IMR-90 (cell line): Measurements from ENCODE around the gene ZNF211. TPM values are rescaled to one million over a fixed set of nuclear protein-coding genes. Genes with fewer than 3 reads are reported as not detected.

Experiments
- ATAC-seq: fragments of 200-7000 bp; cut with Tn5 transposase; 2 replicates; pipeline ENCODE4 v1.9.1; 2020; ENCODE audit warnings: low read depth, mild to moderate bottlenecking, moderate library complexity
- BruUV-seq: library from RNA; stranded (reverse); fragments of 400-500 nt; replicated peaks from 2 replicates; lab custom pipeline; 2021; lab: Mats Ljungman, UMichigan
- CTCF ChIA-PET: fragments of 300-600 bp; formaldehyde crosslinking; extraction: SDS; loops from one replicate; lab custom pipeline; 2021; ENCODE audit warnings: antibody characterized with exemption; lab: Yijun Ruan, JAX
- POLR2A ChIA-PET: fragments of 300-600 bp; sonication (Branson Sonifier 250); formaldehyde crosslinking; loops from one replicate; lab custom pipeline; 2022; ENCODE audit warnings: antibody characterized with exemption; ENCODE audit not compliant: unreplicated experiment; lab: Charles Lee
- DNase-seq: peaks from one replicate; pipeline ENCODE4 v3.0.0; 2013
- H2AFZ ChIP-seq: replicated peaks from 2 replicates; pipeline ENCODE3; 2013; ENCODE audit warnings: low read length, mild to moderate bottlenecking; ENCODE audit not compliant: poor library complexity
- H2AK5ac ChIP-seq: 2 replicates; pipeline ENCODE4 v1.6.1; 2013; ENCODE audit warnings: low read depth, low read length, inconsistent platforms
- H2AK9ac ChIP-seq: replicated peaks from 2 replicates; pipeline ENCODE3; 2013; ENCODE audit warnings: mild to moderate bottlenecking, low read depth, low read length, moderate library complexity; ENCODE audit not compliant: poor library complexity
- H2BK120ac ChIP-seq: 2 replicates; pipeline ENCODE4 v1.6.1; 2013; ENCODE audit warnings: low read depth, low read length, inconsistent platforms
- H2BK15ac ChIP-seq: 3 replicates; pipeline ENCODE4 v1.6.1; 2013; ENCODE audit warnings: low read depth, low read length, inconsistent platforms
- H2BK20ac ChIP-seq: 2 replicates; pipeline ENCODE4 v1.6.1; 2013; ENCODE audit warnings: low read depth, mild to moderate bottlenecking, inconsistent platforms, low read length, moderate library complexity
- H2BK5ac ChIP-seq: 2 replicates; pipeline ENCODE4 v1.6.1; 2013; ENCODE audit warnings: mild to moderate bottlenecking, low read depth, low read length, inconsistent platforms; ENCODE audit not compliant: poor library complexity, severe bottlenecking
- H3K14ac ChIP-seq: replicated peaks from 2 replicates; pipeline ENCODE4 v1.6.1; 2013; ENCODE audit warnings: low read depth, low read length, inconsistent platforms
- H3K18ac ChIP-seq: 2 replicates; pipeline ENCODE4 v1.6.1; 2013; ENCODE audit warnings: low read depth, low read length, control low read depth
- H3K23ac ChIP-seq: 2 replicates; pipeline ENCODE4 v1.6.1; 2013; ENCODE audit warnings: low read depth, low read length, inconsistent platforms
- H3K27ac ChIP-seq: 2 replicates; pipeline ENCODE4 v1.5.1; 2013; ENCODE audit warnings: mild to moderate bottlenecking, control low read depth, low read length; ENCODE audit not compliant: insufficient read depth
- H3K27me3 ChIP-seq: 2 replicates; pipeline ENCODE4 v1.6.1; 2013; ENCODE audit warnings: low read length; ENCODE audit not compliant: control insufficient read depth, insufficient read depth
- H3K36me3 ChIP-seq: 2 replicates; pipeline ENCODE4 v1.6.1; 2013; ENCODE audit warnings: low read length, mixed read lengths; ENCODE audit not compliant: control insufficient read depth, insufficient read depth
- H3K4ac ChIP-seq: 2 replicates; pipeline ENCODE4 v1.6.1; 2013; ENCODE audit warnings: low read depth, low read length, inconsistent platforms
- H3K4me1 ChIP-seq: 2 replicates; pipeline ENCODE4 v1.6.1; 2013; ENCODE audit warnings: low read length, mixed read lengths; ENCODE audit not compliant: control insufficient read depth, insufficient read depth
- H3K4me2 ChIP-seq: 2 replicates; pipeline ENCODE4 v1.6.1; 2013; ENCODE audit warnings: low read depth, mild to moderate bottlenecking, control low read depth, low read length, moderate library complexity
- H3K4me3 ChIP-seq: 2 replicates; pipeline ENCODE4 v1.5.1; 2013; ENCODE audit warnings: low read depth, mild to moderate bottlenecking, control low read depth, low read length, moderate library complexity; ENCODE audit not compliant: insufficient read depth
- H3K56ac ChIP-seq: 2 replicates; pipeline ENCODE4 v1.6.1; 2013; ENCODE audit warnings: low read length, inconsistent platforms; ENCODE audit not compliant: insufficient read depth; ENCODE audit errors: extremely low read depth
- H3K79me1 ChIP-seq, 2 experiments: 2 replicates each; pipeline ENCODE4 v1.6.1; 2013; ENCODE audit warnings: low read length in 2 of 2, inconsistent platforms in 1 of 2, low read depth in 1 of 2
- H3K9ac ChIP-seq: 2 replicates; pipeline ENCODE4 v1.6.1; 2013; ENCODE audit warnings: low read depth, low read length, control low read depth
- H3K9me1 ChIP-seq: 2 replicates; pipeline ENCODE4 v1.6.1; 2013; ENCODE audit warnings: low read length, inconsistent platforms; ENCODE audit not compliant: insufficient read depth
- H3K9me3 ChIP-seq: 2 replicates; pipeline ENCODE4 v1.6.1; 2013; ENCODE audit warnings: low read length; ENCODE audit not compliant: control insufficient read depth, insufficient read depth
- H4K20me1 ChIP-seq: 2 replicates; pipeline ENCODE4 v1.6.1; 2013; ENCODE audit warnings: low read length, inconsistent platforms; ENCODE audit not compliant: insufficient read depth
- H4K5ac ChIP-seq: 2 replicates; pipeline ENCODE4 v1.6.1; 2013; ENCODE audit warnings: mild to moderate bottlenecking, low read depth, low read length, control low read depth
- H4K8ac ChIP-seq, 2 experiments: 2 replicates each; pipeline ENCODE4 v1.6.1; 2013; ENCODE audit warnings: low read depth in 2 of 2, low read length in 2 of 2, control low read depth in 1 of 2, inconsistent platforms in 1 of 2
- H4K91ac ChIP-seq: 2 replicates; pipeline ENCODE4 v1.6.1; 2013; ENCODE audit warnings: low read depth, low read length, inconsistent platforms; ENCODE audit not compliant: insufficient read depth
- BHLHE40 ChIP-seq: fragments of 150-350 bp; IDR thresholded peaks from 2 replicates; pipeline ENCODE4 v1.6.1; 2016; ENCODE audit warnings: mild to moderate bottlenecking, low read depth, low read length
- CEBPB ChIP-seq: IDR thresholded peaks from 2 replicates; pipeline ENCODE4 v1.6.1; 2012; ENCODE audit warnings: low read depth, low read length, improper control_type of control experiment
- CHD1 ChIP-seq: IDR thresholded peaks from 2 replicates; pipeline ENCODE4 v1.6.1; 2012; ENCODE audit warnings: low read depth, low read length, improper control_type of control experiment
- CTCF ChIP-seq: conservative IDR thresholded peaks from 2 replicates; pipeline ENCODE4 v1.5.1; 2012; ENCODE audit warnings: mild to moderate bottlenecking, low read depth, low read length, improper control_type of control experiment
- ELK1 ChIP-seq: fragments of 150-350 bp; IDR thresholded peaks from 2 replicates; pipeline ENCODE4 v1.6.1; 2016; ENCODE audit warnings: low read depth, mild to moderate bottlenecking, low read length, moderate library complexity, borderline replicate concordance
- FOS ChIP-seq: fragments of 150-350 bp; IDR thresholded peaks from 2 replicates; pipeline ENCODE4 v1.6.1; 2016; ENCODE audit warnings: low read depth, low read length
- MAZ ChIP-seq: IDR thresholded peaks from 2 replicates; pipeline ENCODE4 v1.6.1; 2012; ENCODE audit warnings: low read depth, mild to moderate bottlenecking, low read length, improper control_type of control experiment, moderate library complexity, borderline replicate concordance
- MXI1 ChIP-seq: IDR thresholded peaks from 2 replicates; pipeline ENCODE4 v1.6.1; 2012; ENCODE audit warnings: low read depth, mild to moderate bottlenecking, low read length, moderate library complexity, borderline replicate concordance
- NFE2L2 ChIP-seq: fragments of 150-350 bp; IDR thresholded peaks from 2 replicates; pipeline ENCODE4 v1.6.1; 2016; ENCODE audit warnings: low read depth, mild to moderate bottlenecking, low read length
- POLR2A ChIP-seq: IDR thresholded peaks from 2 replicates; pipeline ENCODE4 v1.6.1; 2012; ENCODE audit warnings: mild to moderate bottlenecking, low read depth, low read length
- RAD21 ChIP-seq: IDR thresholded peaks from 2 replicates; pipeline ENCODE4 v1.6.1; 2012; ENCODE audit warnings: low read length, improper control_type of control experiment
- RCOR1 ChIP-seq: IDR thresholded peaks from 2 replicates; pipeline ENCODE4 v1.6.1; 2012; ENCODE audit warnings: mild to moderate bottlenecking, low read length, improper control_type of control experiment; ENCODE audit not compliant: insufficient replicate concordance
- RFX5 ChIP-seq: IDR thresholded peaks from 2 replicates; pipeline ENCODE4 v1.8.0; 2012; ENCODE audit warnings: low read depth, mild to moderate bottlenecking, low read length, moderate library complexity
- SMC3 ChIP-seq: fragments of 150-350 bp; IDR thresholded peaks from 2 replicates; pipeline ENCODE4 v1.6.1; 2016; ENCODE audit warnings: low read depth, mild to moderate bottlenecking, antibody characterized with exemption, low read length, moderate library complexity
- USF2 ChIP-seq: fragments of 150-350 bp; IDR thresholded peaks from 2 replicates; pipeline ENCODE4 v1.6.1; 2017; ENCODE audit warnings: mild to moderate bottlenecking, antibody characterized with exemption, low read length, low read depth
- WGBS, 2 experiments: methylation state at CpG; one replicate each; pipeline versions ENCODE4 v1.1.5 to v1.1.7; 2013; ENCODE audit warnings: missing lambda C conversion rate in 2 of 2; ENCODE audit not compliant: insufficient read length in 1 of 2; ENCODE audit errors: extremely low coverage in 2 of 2; 5-methylcytosine and 5-hydroxymethylcytosine counted together
- dilution Hi-C: fragments of 300-500 bp; cut with HindIII; formaldehyde crosslinking; loops from one replicate; pipeline ENCODE4 v1.14.3; 2018; ENCODE audit warnings: low sequenced_read_pairs; ENCODE audit not compliant: unreplicated experiment
- in situ Hi-C: fragments of 300-500 bp; cut with MboI; formaldehyde crosslinking; loops from 3 replicates; pipeline ENCODE4 v1.14.3; 2019; ENCODE audit warnings: low sequenced_read_pairs, inconsistent platforms, mixed read lengths
- intact Hi-C: fragments of 100-400 bp; cut with micrococcal nuclease; formaldehyde crosslinking; loops from 2 replicates; pipeline ENCODE4 v1.10.0; 2022
- polyA plus RNA-seq, 3 experiments: library from polyadenylated mRNA; depleted of rRNA; stranded (reverse); fragments of >200 nt; gene quantifications; 2 replicates each; pipeline ENCODE4 v1.2.3, GENCODE V29; 2012; ENCODE audit warnings: low replicate concordance in 1 of 3
- total RNA-seq: library from RNA; depleted of rRNA; stranded (reverse); fragments of >200 nt; gene quantifications from 2 replicates; pipeline ENCODE4 v1.2.3, GENCODE V29; 2012

ZNF211 gene
- total and polyA plus RNA-seq, 2 of the 4 experiments (the other 2 are of a cell fraction): 8.7 to 13.1 TPM

- H3K27ac ChIP-seq: peak overlapping the region; percentile 17; the same call in 1 of the 2 replicates
- peaks cover 36% of the 10 kb centered on the region for H3K36me3 ChIP-seq
- in situ Hi-C loops: no loop called here
- H2AK5ac ChIP-seq: peak overlapping the region; percentile 18; the same call in 1 of the 2 replicates
- peak overlapping the region; percentile 4; the same call in 1 of the 2 replicates for H3K14ac ChIP-seq
- H3K4me2 ChIP-seq: peak overlapping the region; percentile 92
- H4K8ac ChIP-seq: peak overlapping the region; percentile 23 to 78; a peak in 3 of 4 replicates
- no peak overlapping the region for H2BK5ac ChIP-seq
- intact Hi-C loops: loop anchor here (5.0 kb wide), 1 partner anchor 50 kb away; the partner anchor contains the start of gene ZNF211
- H3K79me1 ChIP-seq: peaks cover 41 to 45% of the 10 kb centered on the region in 2 experiments
- no peak overlapping the region for H2BK20ac ChIP-seq
- peak overlapping the region; percentile 60 for H3K4me3 ChIP-seq
- POLR2A ChIA-PET: no interaction called here
- peak overlapping the region; percentile 10 for H3K9ac ChIP-seq
- no peak overlapping the region for H2BK15ac ChIP-seq
- peak overlapping the region; percentile 17; the same call in 1 of the 2 replicates for H4K91ac ChIP-seq
- dilution Hi-C loops: no loop called here
- ATAC-seq (no peak; the same call in 1 of the 2 replicates), DNase-seq (no peak)
- H3K9me1 ChIP-seq: no peaks in the 10 kb centered on the region
- CTCF ChIA-PET: no interaction called here
- 0 out of 2 replicates have a peak overlapping the region, but pooled peaks have one; percentile 2 for H3K23ac ChIP-seq
- no peak overlapping the region for H3K56ac ChIP-seq
- no peaks in the 10 kb centered on the region for H3K27me3 ChIP-seq
- H3K4ac ChIP-seq: peak overlapping the region; percentile 10; the same call in 1 of the 2 replicates
- peak overlapping the region; percentile 18 for H4K5ac ChIP-seq
- H2AK9ac ChIP-seq: peak overlapping the region; percentile 92
- peak overlapping the region; percentile 97 for H2AFZ ChIP-seq
- peaks cover 3% of the 10 kb centered on the region for H3K4me1 ChIP-seq
- BruUV-seq: no TSS peak
- H3K9me3 ChIP-seq: peaks cover 41% of the 10 kb centered on the region
- no peaks in the 10 kb centered on the region for H4K20me1 ChIP-seq
- no peak overlapping the region for H2BK120ac ChIP-seq
- 2% methylated on average over 8 of the region's 19 CpGs; no CpG with 5 or more reads in 1 of the 2 experiments for WGBS, 2 experiments
- no peak overlapping the region for H3K18ac ChIP-seq
- TF ChIP-seq SMC3 (no peak), CEBPB (no peak), MAZ (no peak), ELK1 (no peak), CHD1 (no peak), FOS (no peak), POLR2A (no peak), MXI1 (no peak), RFX5 (no peak), USF2 (no peak), RAD21 (no peak), NFE2L2 (no peak), CTCF (no peak), RCOR1 (no peak), BHLHE40 (no peak)
Measured at GRCh38 chr19:57682226-57682766, 49.3 kb downstream of the ZNF211 start.
